NCI-H1092 (cell line): Measurements from ENCODE around the gene TRIM5.
"Not testable (repeated sequence)": the region's sequence is repeated elsewhere in the genome, so short reads cannot be mapped to it uniquely, and the experiment has no call there.

ENCODE experiments used
- DNase-seq: peaks from one replicate; lab custom pipeline; 2025; lab: John Stamatoyannopoulos, UW

TRIM5 gene

GRCh38 chr11:5684646-5685362 is at the start of gene TRIM5:
TRIM5 (minus strand) TSS chr11:5685074; CDS start chr11:5680177, 4,897 bp downstream.
- no peak for DNase-seq

- DNase-seq = no peak
These were observed 42.8 kb upstream of the TRIM5 start for GRCh38 chr11:5727691-5728090.

DNA sequence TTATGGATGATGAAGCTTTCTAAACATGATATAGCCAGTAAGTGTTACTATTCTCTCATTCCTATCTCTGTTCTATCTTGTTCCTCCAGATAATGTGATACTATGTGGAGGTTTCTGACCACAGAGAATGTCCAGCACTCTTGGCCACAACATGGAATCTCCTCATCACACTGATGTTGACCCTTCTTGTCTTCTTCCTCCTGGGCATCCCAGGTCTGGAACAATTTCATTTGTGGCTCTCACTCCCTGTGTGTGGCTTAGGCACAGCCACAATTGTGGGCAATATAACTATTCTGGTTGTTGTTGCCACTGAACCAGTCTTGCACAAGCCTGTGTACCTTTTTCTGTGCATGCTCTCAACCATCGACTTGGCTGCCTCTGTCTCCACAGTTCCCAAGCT is 41.5 kb upstream of the TRIM5 start:
- no peak for DNase-seq

DNA sequence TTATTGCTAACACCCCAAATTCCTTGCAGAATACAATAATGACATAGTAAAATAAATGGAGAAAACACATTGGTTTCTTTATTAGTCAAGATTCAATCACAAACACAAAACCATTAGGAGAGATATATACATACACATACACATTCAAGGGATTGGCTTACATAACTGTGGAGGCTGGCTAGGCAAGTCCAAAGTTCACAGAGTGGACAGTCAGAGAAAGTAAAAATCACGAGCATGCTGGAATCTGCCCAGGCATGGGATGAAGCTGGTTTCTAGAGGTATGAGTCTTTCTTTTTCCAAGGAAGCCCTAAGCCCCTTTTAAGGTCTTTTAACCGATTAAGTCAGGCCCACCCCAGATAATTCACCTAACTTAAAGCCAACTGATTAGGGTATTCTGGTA is 37.7 kb upstream of the TRIM5 start:
- DNase-seq = no peak

DNA sequence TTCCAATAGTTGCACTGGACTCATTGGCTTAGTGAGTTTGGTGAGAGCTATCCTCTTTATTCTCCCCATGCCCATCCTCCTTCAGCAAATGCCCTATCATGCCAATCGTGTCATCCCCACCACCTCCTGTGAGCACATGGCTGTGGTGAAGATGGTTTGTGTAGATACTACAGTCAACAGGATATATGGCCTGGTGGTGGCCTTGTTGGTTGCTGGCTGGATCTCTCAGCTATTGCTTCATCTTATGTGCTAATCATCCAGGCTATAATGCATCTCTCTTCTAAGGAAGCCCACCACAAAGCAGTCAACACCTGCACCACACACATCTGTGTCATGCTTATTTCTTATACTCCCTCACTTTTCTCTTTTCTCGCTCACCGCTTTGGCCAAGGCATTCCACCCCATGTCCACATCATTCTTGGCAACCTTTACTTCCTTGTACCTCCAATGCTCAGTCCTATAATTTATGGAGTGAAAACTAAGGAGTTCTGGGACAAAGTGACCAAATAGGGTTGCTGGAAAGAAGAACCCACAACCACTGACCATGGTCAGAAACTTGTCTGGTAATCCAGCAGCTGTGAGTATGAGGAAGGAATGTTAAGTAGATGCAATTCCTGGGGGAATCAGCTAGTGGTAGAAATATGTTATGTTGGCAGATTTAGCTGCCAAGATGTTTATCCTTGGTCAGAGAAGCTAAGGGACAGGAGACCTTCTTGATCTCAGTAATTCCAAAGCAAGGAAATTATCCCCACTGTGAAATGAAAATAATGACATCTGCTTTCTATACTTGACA is 35.0 kb upstream of the TRIM5 start:
- DNase-seq = no peak

DNA sequence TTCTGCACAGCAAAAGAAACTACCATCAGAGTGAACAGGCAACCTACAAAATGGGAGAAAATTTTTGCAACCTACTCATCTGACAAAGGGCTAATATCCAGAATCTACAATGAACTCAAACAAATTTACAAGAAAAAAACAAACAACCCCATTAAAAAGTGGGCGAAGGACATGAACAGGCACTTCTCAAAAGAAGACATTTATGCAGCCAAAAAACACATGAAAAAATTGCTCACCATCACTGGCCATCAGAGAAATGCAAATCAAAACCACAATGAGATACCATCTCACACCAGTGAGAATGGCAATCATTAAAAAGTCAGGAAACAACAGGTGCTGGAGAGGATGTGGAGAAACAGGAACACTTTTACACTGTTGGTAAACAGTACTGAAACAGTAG is 31.6 kb upstream of the TRIM5 start:
- DNase-seq = not testable (repeated sequence)

GRCh38 chr11:5713695-5714094 is 28.8 kb upstream of the TRIM5 start:
- DNase-seq = no peak

DNA sequence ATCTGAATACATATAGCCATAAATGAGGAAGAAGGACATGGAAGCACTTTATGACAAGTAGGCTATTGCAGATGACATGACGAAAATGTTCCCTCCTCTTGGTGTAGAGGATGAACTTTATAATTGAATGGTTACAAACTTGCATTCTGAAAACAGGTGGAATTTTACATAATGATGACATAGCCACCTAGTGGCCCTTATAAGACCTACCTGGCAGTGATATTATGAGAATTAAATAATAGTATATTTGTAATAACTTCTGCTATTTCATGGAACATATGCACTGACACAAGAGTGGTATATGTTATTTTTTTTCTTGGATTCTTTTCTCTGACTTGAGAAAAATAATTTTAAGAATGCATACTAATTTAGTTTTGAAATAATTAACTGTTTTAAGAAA is 27.6 kb upstream of the TRIM5 start:
- no peak for DNase-seq

GRCh38 chr11:5705688-5706087 is 20.8 kb upstream of the TRIM5 start:
- DNase-seq = no peak

- DNase-seq = no peak
These were observed 19.1 kb upstream of the TRIM5 start for GRCh38 chr11:5703741-5704536.

- no peak for DNase-seq
These were observed 16.2 kb upstream of the TRIM5 start for GRCh38 chr11:5701055-5701577.

DNA sequence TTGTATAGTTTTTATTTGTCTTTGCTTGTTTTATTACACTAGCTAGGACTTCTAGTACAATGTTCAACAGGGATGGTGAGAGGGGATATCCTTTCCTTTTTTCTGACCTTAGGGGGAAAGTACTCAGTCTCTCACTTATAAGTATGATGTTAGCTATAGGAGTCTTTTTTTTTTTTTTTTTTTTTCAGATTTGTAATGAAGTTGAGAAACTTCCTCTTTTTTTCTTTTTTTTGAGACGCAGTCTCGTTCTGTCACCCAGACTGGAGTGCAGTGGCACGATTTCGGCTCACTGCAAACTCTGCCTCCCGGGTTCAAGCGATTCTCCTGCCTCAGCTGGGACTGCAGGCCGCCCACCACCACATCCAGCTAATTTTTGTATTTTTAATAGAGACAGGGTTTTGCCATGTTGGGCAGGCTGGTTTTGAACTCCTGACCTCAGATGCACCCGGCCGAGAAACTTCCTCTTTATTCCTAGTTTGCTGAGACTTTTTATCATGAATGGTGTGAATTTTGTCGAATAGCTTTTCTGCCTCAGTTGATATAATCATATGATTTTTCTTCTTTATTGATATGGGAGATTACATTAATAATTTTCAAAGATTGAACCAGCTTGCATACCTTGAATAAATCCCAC is 15.7 kb upstream of the TRIM5 start:
- DNase-seq = no peak

- DNase-seq = no peak
These were observed 13.4 kb upstream of the TRIM5 start for GRCh38 chr11:5698281-5698680.

GRCh38 chr11:5696210-5696609 is 11.3 kb upstream of the TRIM5 start:
- DNase-seq = no peak

GRCh38 chr11:5695580-5695979 is 10.7 kb upstream of the TRIM5 start:
- no peak for DNase-seq

GRCh38 chr11:5694642-5695041 is 9.8 kb upstream of the TRIM5 start:
- no peak for DNase-seq

- DNase-seq = no peak
These were observed 7.1 kb upstream of the TRIM5 start for GRCh38 chr11:5691964-5692361.

DNA sequence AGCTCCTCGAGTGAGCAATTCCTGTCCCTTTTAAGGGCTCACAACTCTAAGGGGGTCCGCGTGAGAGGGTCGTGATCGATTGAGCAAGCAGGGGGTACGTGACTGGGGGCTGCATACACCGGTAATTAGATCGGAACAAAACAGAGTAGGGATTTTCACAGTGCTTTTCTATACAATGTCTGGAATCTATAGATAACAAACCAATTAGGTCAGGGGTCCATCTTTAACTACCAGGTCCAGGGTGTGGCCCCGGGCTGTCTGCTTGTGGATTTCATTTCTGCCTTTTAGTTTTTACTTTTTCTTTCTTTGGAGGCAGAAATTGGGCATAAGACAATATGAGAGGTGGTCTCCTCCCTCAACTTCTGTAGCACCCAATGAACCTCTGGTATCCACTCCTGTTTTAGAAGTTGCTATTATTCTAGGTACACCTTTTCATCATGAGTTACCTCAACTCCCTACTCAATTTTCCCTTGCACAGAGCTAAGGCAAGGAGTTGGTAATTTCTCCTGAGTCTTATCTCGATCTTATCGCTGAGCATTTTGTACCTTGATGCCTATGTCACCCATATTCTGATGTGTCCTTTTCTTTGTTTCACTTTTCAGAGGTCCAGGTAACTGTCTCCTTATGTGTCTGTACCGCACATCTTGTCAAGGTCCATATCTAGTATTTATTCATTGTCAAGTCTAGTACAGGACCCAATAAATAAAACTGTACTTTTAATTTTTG is 6.5 kb upstream of the TRIM5 start:
- not testable (repeated sequence) for DNase-seq

GRCh38 chr11:5690736-5691135 is 5.9 kb upstream of the TRIM5 start:
- DNase-seq = no peak

GRCh38 chr11:5690216-5690615 is 5.3 kb upstream of the TRIM5 start:
- no peak for DNase-seq

DNA sequence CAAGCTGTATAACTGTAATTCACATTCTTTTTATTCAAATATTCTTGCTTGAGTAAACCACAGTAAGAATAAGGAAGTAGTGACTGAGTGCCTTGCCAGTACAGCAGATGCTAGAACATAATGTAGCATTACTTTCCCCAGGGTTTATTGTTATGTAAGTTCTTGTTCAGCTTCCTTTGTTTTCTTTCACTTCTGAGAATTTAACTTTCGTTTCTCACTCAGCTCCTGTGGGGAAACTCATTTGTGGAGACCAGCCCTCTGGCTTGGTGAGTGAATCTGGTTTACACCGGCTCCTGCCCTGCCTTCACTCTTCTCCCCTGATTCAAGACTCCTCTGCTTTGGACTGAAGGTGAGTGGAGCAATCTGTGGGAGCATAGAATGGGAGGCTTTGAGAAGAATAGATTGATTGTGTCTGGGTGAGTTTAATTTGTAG is 4.7 kb upstream of the TRIM5 start, which contains the start of gene TRIM22:
Gene TRIM22 (plus strand): TSS at position 240 of the 433 bp plus-strand sequence. CDS start 6,443 bp downstream, outside the sequence.
- DNase-seq = no peak
